ENCODE results near the gene SLCO3A1. TPM values are rescaled to one million over a fixed set of nuclear protein-coding genes. Genes with fewer than 3 reads are reported as not detected.

Gene SLCO3A1
- total and polyA plus RNA-seq, 2 of the 8 experiments (the other 6 are each of a cell fraction or from before 2014, with no cell fraction given), result 15.1 to 20.4 TPM

DNA sequence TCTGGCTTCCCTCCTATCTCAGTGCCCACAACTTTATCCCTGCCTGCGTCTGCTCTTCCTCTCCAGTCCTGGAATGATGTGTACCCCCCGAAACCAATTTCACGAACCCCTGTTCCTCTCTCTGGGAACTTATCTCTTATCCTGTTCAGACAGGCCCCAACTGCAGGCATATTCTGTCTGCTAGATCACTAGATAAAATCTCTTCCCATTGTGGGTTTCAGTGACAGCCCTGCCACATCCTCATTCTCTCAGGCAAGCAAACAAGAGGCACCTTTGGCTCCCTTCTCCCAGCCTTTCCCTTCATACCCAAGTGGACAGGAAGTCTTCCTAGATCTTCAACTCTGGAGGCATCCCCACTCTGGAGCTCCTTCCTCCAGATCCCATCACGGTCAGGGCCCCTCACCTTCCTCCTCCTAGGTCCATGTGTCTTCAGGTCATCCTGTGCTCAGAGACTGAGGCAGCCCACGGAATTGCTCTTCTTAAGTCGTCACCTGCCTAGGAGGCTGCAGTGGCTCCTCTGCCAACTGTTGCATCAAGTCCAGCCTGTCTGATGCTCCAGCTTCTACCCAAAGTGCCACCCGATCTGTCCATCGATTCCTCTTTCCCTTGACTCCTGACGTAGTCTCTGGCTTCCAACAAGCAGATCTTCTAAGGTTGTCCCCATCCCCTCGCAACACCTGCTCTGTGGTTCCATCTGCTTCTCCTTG is 190.8 kb downstream of the SLCO3A1 start (continued):
- TF ChIP-seq, protein P1, sequence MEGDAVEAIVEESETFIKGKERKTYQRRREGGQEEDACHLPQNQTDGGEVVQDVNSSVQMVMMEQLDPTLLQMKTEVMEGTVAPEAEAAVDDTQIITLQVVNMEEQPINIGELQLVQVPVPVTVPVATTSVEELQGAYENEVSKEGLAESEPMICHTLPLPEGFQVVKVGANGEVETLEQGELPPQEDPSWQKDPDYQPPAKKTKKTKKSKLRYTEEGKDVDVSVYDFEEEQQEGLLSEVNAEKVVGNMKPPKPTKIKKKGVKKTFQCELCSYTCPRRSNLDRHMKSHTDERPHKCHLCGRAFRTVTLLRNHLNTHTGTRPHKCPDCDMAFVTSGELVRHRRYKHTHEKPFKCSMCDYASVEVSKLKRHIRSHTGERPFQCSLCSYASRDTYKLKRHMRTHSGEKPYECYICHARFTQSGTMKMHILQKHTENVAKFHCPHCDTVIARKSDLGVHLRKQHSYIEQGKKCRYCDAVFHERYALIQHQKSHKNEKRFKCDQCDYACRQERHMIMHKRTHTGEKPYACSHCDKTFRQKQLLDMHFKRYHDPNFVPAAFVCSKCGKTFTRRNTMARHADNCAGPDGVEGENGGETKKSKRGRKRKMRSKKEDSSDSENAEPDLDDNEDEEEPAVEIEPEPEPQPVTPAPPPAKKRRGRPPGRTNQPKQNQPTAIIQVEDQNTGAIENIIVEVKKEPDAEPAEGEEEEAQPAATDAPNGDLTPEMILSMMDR (IDR thresholded peaks at IDR 0.05; ENCODE audit: control extremely low read depth in 1 of 3, insufficient read depth in 1 of 3, low read depth in 1 of 3, low read length in 3 of 3), result no peak
- TF ChIP-seq EGR1 (IDR thresholded peaks at IDR 0.05; ENCODE audit: borderline replicate concordance, low read depth, low read length) (no peak), SAP30 (IDR thresholded peaks at IDR 0.05; ENCODE audit: insufficient read depth, insufficient replicate concordance, low read length) (no peak), CREB1 (IDR thresholded peaks at IDR 0.05) (no peak), RXRA (IDR thresholded peaks at IDR 0.05; ENCODE audit: insufficient read depth, low read depth, low read length) (no peak)
- TF ChIP-seq, protein P2, sequence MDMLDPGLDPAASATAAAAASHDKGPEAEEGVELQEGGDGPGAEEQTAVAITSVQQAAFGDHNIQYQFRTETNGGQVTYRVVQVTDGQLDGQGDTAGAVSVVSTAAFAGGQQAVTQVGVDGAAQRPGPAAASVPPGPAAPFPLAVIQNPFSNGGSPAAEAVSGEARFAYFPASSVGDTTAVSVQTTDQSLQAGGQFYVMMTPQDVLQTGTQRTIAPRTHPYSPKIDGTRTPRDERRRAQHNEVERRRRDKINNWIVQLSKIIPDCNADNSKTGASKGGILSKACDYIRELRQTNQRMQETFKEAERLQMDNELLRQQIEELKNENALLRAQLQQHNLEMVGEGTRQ (IDR thresholded peaks at IDR 0.05; ENCODE audit: low read length), result no peak
